Spleen (tissue), 7 donors: ENCODE results near the gene SFMBT1.

ENCODE experiments used
- POLR2A ChIP-seq, 3 donors: fragments of 450-650 bp; IDR thresholded peaks; one replicate each; pipeline ENCODE4 v1.5.1; 2017; ENCODE audit warnings: antibody characterized with exemption in 3 of 3, mild to moderate bottlenecking in 1 of 3
- POLR2AphosphoS5 ChIP-seq, 3 donors: sonication (generic); formaldehyde crosslinking; IDR thresholded peaks; one replicate each; pipeline ENCODE4 v1.5.1; 2017; ENCODE audit warnings: antibody characterized with exemption in 3 of 3
- TF ChIP-seq, protein P1 (sequence below), 11 experiments: fragments of 200-600 bp in 7 of 11; fragments of 450-650 bp in 4 of 11; sonication (generic) in 4 of 11; IDR thresholded peaks in 8 of 11; conservative IDR thresholded peaks in 3 of 11; 1 replicate in 7 of 11; 2 replicates in 4 of 11; pipeline versions ENCODE4 v1.4.0 to v1.8.0; 2016 to 2021; ENCODE audit warnings: antibody characterized with exemption in 11 of 11, inconsistent platforms in 4 of 11, mild to moderate bottlenecking in 1 of 11
- donor health status: DM: no; HTN: no; CAD: no; lungs with moderate emphysema.
- donor health status: DM: no; HTN: no; CAD: no.
- donor health status: DM: no; HTN: no; CAD: no.

DNA sequence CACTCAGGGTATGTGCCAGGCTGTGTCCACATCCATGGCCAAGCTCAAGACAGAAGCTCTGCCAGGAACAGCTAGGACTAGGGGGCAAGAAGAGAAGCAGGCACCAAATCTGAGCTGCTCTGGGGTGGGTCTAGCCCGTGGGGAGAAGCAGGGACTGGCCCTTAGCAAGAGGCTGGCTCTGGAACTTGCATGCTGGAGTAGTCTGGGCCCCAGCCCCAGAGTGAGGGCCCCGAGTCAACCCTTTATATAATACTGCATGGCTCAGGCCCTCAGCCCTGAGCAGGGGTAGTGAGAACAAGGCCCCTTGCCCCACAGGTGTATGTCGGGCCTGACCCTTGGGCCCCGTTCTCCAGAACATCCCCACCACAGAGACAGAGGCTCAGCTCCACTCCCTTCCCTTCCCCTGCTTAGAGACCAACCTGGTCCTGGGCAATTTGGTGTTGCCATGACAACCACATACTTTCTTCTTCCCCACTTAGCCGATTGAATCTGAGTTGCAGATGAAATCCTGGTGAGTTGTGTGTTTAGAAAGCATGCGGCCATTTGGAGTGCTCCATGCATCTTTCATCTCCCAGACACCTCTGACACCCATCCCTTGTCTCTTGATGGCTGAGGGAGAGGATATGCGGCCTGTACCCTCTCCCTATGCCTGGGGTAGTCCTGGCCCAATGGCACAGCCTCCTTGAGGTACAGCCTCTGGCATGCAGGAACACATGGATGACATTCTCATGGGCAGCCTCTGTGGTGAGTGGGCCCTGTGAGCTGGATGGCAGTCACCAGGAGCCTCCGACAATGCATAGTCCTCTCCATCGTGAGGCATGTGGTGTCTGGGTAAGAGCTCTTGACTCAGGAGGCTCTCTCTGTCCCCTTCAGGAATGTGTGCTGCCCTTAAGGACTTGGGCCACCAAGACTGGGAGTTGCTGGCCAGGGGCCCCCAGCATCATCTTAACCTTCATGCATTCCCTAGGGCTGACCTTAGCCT is 29.2 kb upstream of the SFMBT1 start:
- no peak for TF ChIP-seq POLR2AphosphoS5 (IDR thresholded peaks at IDR 0.05)
- TF ChIP-seq, protein P1, sequence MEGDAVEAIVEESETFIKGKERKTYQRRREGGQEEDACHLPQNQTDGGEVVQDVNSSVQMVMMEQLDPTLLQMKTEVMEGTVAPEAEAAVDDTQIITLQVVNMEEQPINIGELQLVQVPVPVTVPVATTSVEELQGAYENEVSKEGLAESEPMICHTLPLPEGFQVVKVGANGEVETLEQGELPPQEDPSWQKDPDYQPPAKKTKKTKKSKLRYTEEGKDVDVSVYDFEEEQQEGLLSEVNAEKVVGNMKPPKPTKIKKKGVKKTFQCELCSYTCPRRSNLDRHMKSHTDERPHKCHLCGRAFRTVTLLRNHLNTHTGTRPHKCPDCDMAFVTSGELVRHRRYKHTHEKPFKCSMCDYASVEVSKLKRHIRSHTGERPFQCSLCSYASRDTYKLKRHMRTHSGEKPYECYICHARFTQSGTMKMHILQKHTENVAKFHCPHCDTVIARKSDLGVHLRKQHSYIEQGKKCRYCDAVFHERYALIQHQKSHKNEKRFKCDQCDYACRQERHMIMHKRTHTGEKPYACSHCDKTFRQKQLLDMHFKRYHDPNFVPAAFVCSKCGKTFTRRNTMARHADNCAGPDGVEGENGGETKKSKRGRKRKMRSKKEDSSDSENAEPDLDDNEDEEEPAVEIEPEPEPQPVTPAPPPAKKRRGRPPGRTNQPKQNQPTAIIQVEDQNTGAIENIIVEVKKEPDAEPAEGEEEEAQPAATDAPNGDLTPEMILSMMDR (IDR thresholded peaks at IDR 0.05 in 8 of 11, conservative IDR thresholded peaks at IDR 0.05 in 3 of 11) = no peak
- TF ChIP-seq POLR2A (IDR thresholded peaks at IDR 0.05) = no peak
